ENCODE measurements around the gene MCRIP1. TPM values are rescaled to one million over a fixed set of nuclear protein-coding genes. Genes with fewer than 3 reads are reported as not detected.

Gene MCRIP1
- total and polyA plus RNA-seq, 2 donors: 43.8 to 190 TPM

- Histone ChIP-seq H3K4me3 (ENCODE audit: low read depth, low read length) (no peak overlapping the region), H3K4me1 (ENCODE audit: insufficient read depth) (no peaks in the 10 kb centered on the region), H3K27ac (ENCODE audit: low read depth) (peak overlapping the region; percentile 28), H3K36me3 (ENCODE audit: insufficient read depth) (no peaks in the 10 kb centered on the region)
- WGBS: 71% methylated on average over 18 of the region's 18 CpGs
- DNase-seq (ENCODE audit: extremely low spot score): no peak
Observed at GRCh38 chr17:81866440-81867169, 33.5 kb upstream of the MCRIP1 start.

GRCh38 chr17:81865733-81866439 lies 32.8 kb upstream of the MCRIP1 start:
- H3K36me3 ChIP-seq (ENCODE audit: insufficient read depth): no peaks in the 10 kb centered on the region
- H3K27ac ChIP-seq (ENCODE audit: low read depth): no peak overlapping the region
- no peaks in the 10 kb centered on the region for H3K4me1 ChIP-seq (ENCODE audit: insufficient read depth)
- no peak overlapping the region for H3K4me3 ChIP-seq (ENCODE audit: low read depth, low read length)
- DNase-seq (ENCODE audit: extremely low spot score): no peak
- WGBS: 59% methylated on average over 18 of the region's 18 CpGs

- H3K4me3 ChIP-seq (ENCODE audit: low read depth, low read length): no peak overlapping the region
- no peaks in the 10 kb centered on the region for H3K4me1 ChIP-seq (ENCODE audit: insufficient read depth)
- no peak overlapping the region for H3K27ac ChIP-seq (ENCODE audit: low read depth)
- DNase-seq (ENCODE audit: extremely low spot score): no peak
- 94% methylated on average over 8 of the region's 8 CpGs for WGBS
- no peaks in the 10 kb centered on the region for H3K36me3 ChIP-seq (ENCODE audit: insufficient read depth)
Observed at GRCh38 chr17:81865358-81865732, 32.3 kb upstream of the MCRIP1 start.

GRCh38 chr17:81863833-81864768 lies 31.0 kb upstream of the MCRIP1 start:
- Histone ChIP-seq H3K4me1 (ENCODE audit: insufficient read depth) (no peaks in the 10 kb centered on the region), H3K4me3 (ENCODE audit: low read depth, low read length) (no peak overlapping the region), H3K36me3 (ENCODE audit: insufficient read depth) (no peaks in the 10 kb centered on the region), H3K27ac (ENCODE audit: low read depth) (no peak overlapping the region)
- DNase-seq (ENCODE audit: extremely low spot score): no peak
- WGBS: 79% methylated on average over 9 of the region's 9 CpGs

- H3K4me3 ChIP-seq (ENCODE audit: low read depth, low read length): no peak overlapping the region
- H3K27ac ChIP-seq (ENCODE audit: low read depth): no peak overlapping the region
Observed at GRCh38 chr17:81863123-81863675, 30.1 kb upstream of the MCRIP1 start.

GRCh38 chr17:81860756-81861568 lies 27.9 kb upstream of the MCRIP1 start:
- peak overlapping the region; percentile 64 for H3K4me3 ChIP-seq (ENCODE audit: low read depth, low read length)
- peak; percentile 100 for DNase-seq (ENCODE audit: extremely low spot score)
- no peaks in the 10 kb centered on the region for H3K4me1 ChIP-seq (ENCODE audit: insufficient read depth)
- H3K36me3 ChIP-seq (ENCODE audit: insufficient read depth): no peaks in the 10 kb centered on the region
- H3K27ac ChIP-seq (ENCODE audit: low read depth): peak overlapping the region; percentile 98
- WGBS: under 1% methylated on average over 74 of the region's 74 CpGs

More at GRCh38 chr17:81863123-81863675, 30.1 kb upstream of the MCRIP1 start:
- no peak for DNase-seq (ENCODE audit: extremely low spot score)
- H3K36me3 ChIP-seq (ENCODE audit: insufficient read depth): no peaks in the 10 kb centered on the region
- WGBS: 82% methylated on average over 6 of the region's 6 CpGs
- no peaks in the 10 kb centered on the region for H3K4me1 ChIP-seq (ENCODE audit: insufficient read depth)

- peak within 1 kb of the TSS; percentile 93 for H3K4me3 ChIP-seq (ENCODE audit: low read depth, low read length)
- no peak for DNase-seq (ENCODE audit: extremely low spot score)
- no peaks in the 10 kb centered on the region for H3K36me3 ChIP-seq (ENCODE audit: insufficient read depth)
- peak within 1 kb of the TSS; percentile 98 for H3K27ac ChIP-seq (ENCODE audit: low read depth)
- under 1% methylated on average over 95 of the region's 95 CpGs for WGBS
- H3K4me1 ChIP-seq (ENCODE audit: insufficient read depth): no peaks in the 10 kb centered on the region
Observed at GRCh38 chr17:81859906-81860755, 27.0 kb upstream of the MCRIP1 start, which contains the start of gene P4HB. TSS of gene P4HB (minus strand) at chr17:81860535. CDS start at chr17:81860471, 64 bp downstream.

GRCh38 chr17:81858967-81859905 lies 26.1 kb upstream of the MCRIP1 start:
- WGBS: 50% methylated on average over 23 of the region's 23 CpGs
- Histone ChIP-seq H3K36me3 (ENCODE audit: insufficient read depth) (no peaks in the 10 kb centered on the region), H3K27ac (ENCODE audit: low read depth) (no peak overlapping the region), H3K4me1 (ENCODE audit: insufficient read depth) (no peaks in the 10 kb centered on the region), H3K4me3 (ENCODE audit: low read depth, low read length) (peak overlapping the region; percentile 93)
- DNase-seq (ENCODE audit: extremely low spot score): no peak

- Histone ChIP-seq H3K36me3 (ENCODE audit: insufficient read depth) (no peaks in the 10 kb centered on the region), H3K27ac (ENCODE audit: low read depth) (no peak overlapping the region), H3K4me1 (ENCODE audit: insufficient read depth) (no peaks in the 10 kb centered on the region), H3K4me3 (ENCODE audit: low read depth, low read length) (no peak overlapping the region)
- WGBS: 85% methylated on average over 30 of the region's 30 CpGs
- no peak for DNase-seq (ENCODE audit: extremely low spot score)
Observed at GRCh38 chr17:81858170-81858966, 25.3 kb upstream of the MCRIP1 start.

- DNase-seq (ENCODE audit: extremely low spot score): no peak
- no peaks in the 10 kb centered on the region for H3K36me3 ChIP-seq (ENCODE audit: insufficient read depth)
- 76% methylated on average over 29 of the region's 29 CpGs for WGBS
- H3K27ac ChIP-seq (ENCODE audit: low read depth): no peak overlapping the region
- H3K4me3 ChIP-seq (ENCODE audit: low read depth, low read length): no peak overlapping the region
- no peaks in the 10 kb centered on the region for H3K4me1 ChIP-seq (ENCODE audit: insufficient read depth)
Observed at GRCh38 chr17:81854974-81855774, 22.1 kb upstream of the MCRIP1 start.

All from urinary bladder (tissue), 4 donors.